Psoas muscle (tissue), 8 donors: ENCODE data around the gene HYCC1. TPM values are rescaled to one million over a fixed set of nuclear protein-coding genes. Genes with fewer than 3 reads are reported as not detected.

ENCODE experiments used
- ATAC-seq, 4 donors: fragments of 200-7000 bp; cut with Tn5 transposase; one replicate each; pipeline ENCODE4 v1.9.1; 2020; ENCODE audit warnings: moderate library complexity in 3 of 4, mild to moderate bottlenecking in 2 of 4
- DNase-seq, 2 donors: peaks; one replicate each; pipeline ENCODE4 v3.0.0-alpha.2; 2020
- H3K27ac ChIP-seq: fragments of 200-600 bp; one replicate; pipeline ENCODE4 v1.8.0; 2022
- H3K27me3 ChIP-seq, 3 donors: fragments of 200-600 bp in 1 of 3; one replicate each; pipeline versions ENCODE4 v1.6.1 to v1.8.0; 2013 to 2022; ENCODE audit warnings: low read length in 2 of 3, mild to moderate bottlenecking in 2 of 3, moderate library complexity in 1 of 3; ENCODE audit not compliant: insufficient read depth in 3 of 3
- H3K36me3 ChIP-seq, 2 donors: fragments of 200-600 bp in 1 of 2; one replicate each; pipeline versions ENCODE4 v1.6.1 to v1.8.0; 2013 to 2022; ENCODE audit warnings: low read depth in 1 of 2, mild to moderate bottlenecking in 1 of 2, moderate library complexity in 1 of 2; ENCODE audit not compliant: insufficient read depth in 1 of 2
- H3K4me1 ChIP-seq: fragments of 200-600 bp; one replicate; pipeline ENCODE4 v1.8.0; 2022
- H3K4me3 ChIP-seq: fragments of 200-600 bp; one replicate; pipeline ENCODE4 v1.8.0; 2022; ENCODE audit warnings: mild to moderate bottlenecking
- H3K9me3 ChIP-seq: fragments of 200-600 bp; one replicate; pipeline ENCODE4 v1.8.0; 2022
- CTCF ChIP-seq: fragments of 200-600 bp; IDR thresholded peaks from one replicate; pipeline ENCODE4 v1.8.0; 2022; ENCODE audit warnings: antibody characterized with exemption
- WGBS, 3 donors: extraction: QIAGEN DNeasy Blood & Tissue Kit; methylation state at CpG; one replicate each; pipeline versions ENCODE4 v1.1.6 to v1.1.7; 2013; 5-methylcytosine and 5-hydroxymethylcytosine counted together
- intact Hi-C, 2 donors: fragments of 100-400 bp; cut with DNase I; formaldehyde crosslinking; loops; one replicate each; pipeline versions ENCODE4 v1.11.0 to v1.14.2; 2022
- polyA plus RNA-seq, 3 donors: library from polyadenylated mRNA; stranded (reverse); fragments of 200-250 nt; gene quantifications; one replicate each; pipeline ENCODE4 v1.2.3, GENCODE V29; 2013
- total RNA-seq, 4 donors: library from RNA; stranded (reverse); fragmentation: NEBNext Ultra II Directional in 2 of 4; extraction: Animal tissue kit (Norgen Biotek cat#: 25700) in 2 of 4; gene quantifications; one replicate each; pipeline versions ENCODE4 v1.2.1 to v1.2.4, GENCODE V29; 2021 to 2023
- donor health status: healthy with polysubstance abuse.
- donor health status: DM: no; HTN: no; CAD: no; lungs with moderate emphysema.
- donor health status: Bipolar disorder and iron deficiency.
- donor health status: healthy.
- donor health status: DM: yes; HTN: yes; CAD: no.
- donor health status: DM: no; HTN: no; CAD: no.
- donor health status: DM: no; HTN: no; CAD: no.
- donor health status: DM: yes; HTN: yes; CAD: no.

HYCC1 gene
- total and polyA plus RNA-seq, 7 donors: 14.6 to 63.9 (median 30.1) TPM

GRCh38 chr7:22969010-22969431 lies 44.9 kb downstream of the HYCC1 start:
- H3K4me1 ChIP-seq: peaks cover 26% of the 10 kb centered on the region
- no peak overlapping the region for H3K4me3 ChIP-seq
- ATAC-seq (peak; percentile 84 to 92 (median 90)), DNase-seq (peak; percentile 27 to 66)
- intact Hi-C loops: no loop called here
- WGBS, 3 donors: 22 to 37% (median 33%) methylated on average over 3 of the region's 3 CpGs
- no peaks in the 10 kb centered on the region for H3K9me3 ChIP-seq
- TF ChIP-seq CTCF: no peak
- H3K36me3 ChIP-seq: peaks cover 2 to 31% of the 10 kb centered on the region in 2 donors
- H3K27ac ChIP-seq: peak overlapping the region; percentile 80
- H3K27me3 ChIP-seq: no peaks in the 10 kb centered on the region

Other genes with a start within 250 kb of the HYCC1 start
- 100 to 1,000 TPM; 465 to 704 (median 639) TPM for gene TOMM7, start 191.3 kb downstream of the HYCC1 start, total RNA-seq
- gene TOMM7, start 191.3 kb downstream of the HYCC1 start, polyA plus RNA-seq: 100 to 1,000 TPM; 401 to 791 (median 735) TPM
- 10 to 100 TPM; 11.6 to 14.6 (median 13.8) TPM for gene KLHL7, start 91.7 kb upstream of the HYCC1 start, total RNA-seq
- gene KLHL7, start 91.7 kb upstream of the HYCC1 start, polyA plus RNA-seq: 10 to 100 TPM; 10.6 to 18.0 (median 13.6) TPM
- 10 to 100 TPM; 13.9 to 18.3 (median 16.2) TPM for gene NUP42, start 167.9 kb upstream of the HYCC1 start, total RNA-seq
- 10 to 100 TPM; 12.8 to 17.4 (median 16.6) TPM for gene NUP42, start 167.9 kb upstream of the HYCC1 start, polyA plus RNA-seq
- gene GPNMB, start 232.6 kb upstream of the HYCC1 start, total RNA-seq: 10 to 100 TPM; 11.2 to 24.9 (median 17.6) TPM
- gene GPNMB, start 232.6 kb upstream of the HYCC1 start, polyA plus RNA-seq: 10 to 100 TPM in 1 of 3 donors, 1 to 10 TPM in 2; 4.3 to 10.7 (median 7.6) TPM